HG03457 (cell line): ENCODE measurements around the gene SHANK3.

ENCODE experiments used
- ATAC-seq: cut with Tn5 transposase; IDR thresholded peaks from one replicate; pipeline ENCODE4 v1.9.1; 2021; ENCODE audit warnings: moderate number of reproducible peaks; ENCODE audit not compliant: unreplicated experiment

SHANK3 gene

DNA sequence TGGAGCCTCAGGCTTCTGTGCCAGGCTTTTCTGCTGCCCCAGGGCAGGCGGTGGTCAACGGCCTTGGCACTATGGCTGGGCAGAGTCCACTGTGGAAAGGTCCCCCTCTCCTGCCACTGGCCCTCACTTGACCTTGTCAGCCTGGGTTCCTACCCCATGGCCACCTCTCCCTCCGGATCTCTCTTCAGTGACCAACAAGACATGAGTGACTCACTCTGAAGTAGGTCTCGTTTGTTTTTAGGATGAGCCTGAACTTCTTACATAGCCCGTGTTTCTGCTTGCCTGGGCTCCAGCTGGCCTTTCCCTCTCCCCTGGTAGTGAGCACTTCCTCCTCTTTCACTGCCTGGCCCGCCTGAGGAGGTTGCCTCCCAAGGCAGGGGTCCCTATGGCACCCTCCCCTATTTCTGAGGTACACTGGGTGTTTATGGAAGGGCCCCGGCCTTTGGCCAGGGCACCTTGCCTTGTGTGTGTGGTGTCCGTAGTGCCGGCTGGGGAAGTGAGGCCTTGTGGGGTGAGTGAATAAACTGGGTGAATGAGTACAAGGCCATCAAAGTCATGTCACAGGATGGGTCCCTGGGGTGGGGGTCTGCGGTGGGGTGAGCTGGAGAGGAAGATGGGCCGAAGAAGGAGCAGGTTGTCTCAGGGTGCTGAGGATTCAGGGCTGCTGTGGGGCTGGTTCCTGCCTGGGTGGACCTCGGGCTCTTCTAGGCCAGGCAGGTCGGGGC lies 5.0 kb downstream of the SHANK3 start:
- no peak for ATAC-seq

DNA sequence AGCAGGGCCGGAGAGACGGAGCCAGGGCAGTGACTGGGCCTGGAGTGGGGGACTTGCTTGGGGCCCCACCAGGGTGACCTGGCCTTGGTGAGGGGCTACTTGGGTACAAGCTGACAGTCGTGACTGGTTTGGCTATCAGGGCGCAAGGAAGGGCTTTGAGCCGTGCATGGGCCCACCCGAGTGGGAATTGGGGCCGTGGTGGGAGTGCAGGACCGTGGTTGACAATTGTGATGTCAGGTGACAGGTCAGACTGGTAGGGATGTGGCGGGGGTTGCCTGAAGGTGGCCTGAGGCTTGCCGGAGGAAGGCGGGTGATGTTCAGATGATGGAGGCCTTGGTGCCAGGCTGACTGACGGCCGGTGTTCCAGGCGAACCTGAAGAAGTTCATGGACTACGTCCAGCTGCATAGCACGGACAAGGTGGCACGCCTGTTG lies 5.6 kb downstream of the SHANK3 start:
- no peak for ATAC-seq

DNA sequence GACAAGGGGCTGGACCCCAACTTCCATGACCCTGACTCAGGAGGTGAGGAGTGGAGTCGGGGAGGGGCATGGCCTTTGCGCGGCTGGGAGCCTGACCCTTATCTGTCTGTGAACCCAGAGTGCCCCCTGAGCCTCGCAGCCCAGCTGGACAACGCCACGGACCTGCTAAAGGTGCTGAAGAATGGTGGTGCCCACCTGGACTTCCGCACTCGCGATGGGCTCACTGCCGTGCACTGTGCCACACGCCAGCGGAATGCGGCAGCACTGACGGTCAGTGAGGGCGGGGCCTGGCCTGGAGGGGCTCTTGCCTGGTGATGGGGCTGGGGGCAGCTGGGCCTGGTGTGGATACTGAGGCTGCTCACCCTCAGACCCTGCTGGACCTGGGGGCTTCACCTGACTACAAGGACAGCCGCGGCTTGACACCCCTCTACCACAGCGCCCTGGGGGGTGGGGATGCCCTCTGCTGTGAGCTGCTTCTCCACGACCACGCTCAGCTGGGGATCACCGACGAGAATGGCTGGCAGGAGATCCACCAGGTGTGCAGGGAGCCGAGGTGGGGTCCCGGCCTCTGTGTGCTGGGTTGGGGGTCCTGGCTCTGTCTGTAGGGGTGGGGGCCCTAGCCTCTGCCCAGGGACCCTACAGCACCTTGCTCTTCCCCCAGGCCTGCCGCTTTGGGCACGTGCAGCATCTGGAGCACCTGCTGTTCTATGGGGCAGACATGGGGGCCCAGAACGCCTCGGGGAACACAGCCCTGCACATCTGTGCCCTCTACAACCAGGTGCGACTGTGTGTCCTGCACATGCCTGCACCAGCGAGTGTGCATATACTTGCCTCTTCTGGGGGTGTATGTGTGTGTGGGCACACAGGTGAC lies 6.3 kb downstream of the SHANK3 start:
- no peak for ATAC-seq

DNA sequence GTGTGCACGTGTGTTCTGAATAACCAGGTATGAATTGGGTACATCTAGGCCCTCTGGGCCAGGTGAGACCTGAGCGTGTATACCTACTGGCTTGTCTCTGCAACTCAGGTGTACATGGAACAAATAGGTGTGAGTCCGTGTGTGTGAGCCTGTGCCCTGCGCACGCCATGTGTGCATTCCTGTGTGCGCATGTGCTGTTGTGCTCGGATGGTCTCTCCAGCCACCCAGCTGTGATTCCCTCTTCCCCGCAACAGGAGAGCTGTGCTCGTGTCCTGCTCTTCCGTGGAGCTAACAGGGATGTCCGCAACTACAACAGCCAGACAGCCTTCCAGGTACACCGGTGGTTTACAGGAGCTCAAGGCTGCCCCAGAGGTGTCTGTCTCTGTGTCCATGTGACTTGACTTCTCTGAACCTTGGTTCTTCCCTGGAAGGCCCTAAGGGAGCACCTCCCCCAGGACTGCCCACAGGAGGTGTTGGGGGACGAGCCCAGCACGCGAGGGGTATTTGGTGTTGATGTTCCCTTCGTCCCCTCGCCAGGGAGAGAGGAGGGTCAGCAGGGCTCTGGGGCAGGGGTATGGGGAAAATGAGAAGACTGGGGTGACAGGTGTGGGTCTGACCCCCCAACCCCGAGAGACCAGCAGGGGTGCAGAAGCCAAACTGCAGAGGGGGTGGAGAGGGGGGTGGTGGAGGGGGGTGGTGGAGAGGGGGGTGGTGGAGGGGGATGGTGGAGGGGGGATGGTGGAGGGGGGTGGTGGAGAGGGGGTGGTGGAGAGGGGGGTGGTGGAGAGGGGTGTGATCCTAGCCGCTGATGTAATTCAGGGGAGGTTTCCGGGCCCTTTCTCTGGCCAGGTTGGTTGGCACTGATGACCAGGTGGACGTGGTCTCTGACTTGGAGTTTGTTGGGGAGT lies 10.7 kb downstream of the SHANK3 start:
- no peak for ATAC-seq

DNA sequence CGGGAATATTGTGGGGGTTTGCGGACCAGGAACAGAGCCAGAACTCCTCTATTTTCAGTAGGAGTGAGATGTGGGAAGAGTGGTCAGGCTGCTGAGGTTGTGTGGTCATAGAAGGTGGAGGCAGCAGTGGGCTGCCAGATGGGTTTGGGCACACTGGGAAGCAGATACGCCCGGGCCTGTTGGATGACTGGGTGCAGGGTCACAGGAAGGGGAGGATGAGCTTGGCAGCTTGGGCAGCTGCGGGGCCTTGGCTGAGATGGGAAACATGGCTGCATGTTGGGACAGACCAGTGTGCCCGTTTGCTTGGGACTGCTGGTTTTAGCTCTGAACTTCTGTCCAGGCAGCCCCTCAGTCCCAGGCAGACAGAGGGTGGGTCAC lies 11.4 kb downstream of the SHANK3 start:
- ATAC-seq = no peak

DNA sequence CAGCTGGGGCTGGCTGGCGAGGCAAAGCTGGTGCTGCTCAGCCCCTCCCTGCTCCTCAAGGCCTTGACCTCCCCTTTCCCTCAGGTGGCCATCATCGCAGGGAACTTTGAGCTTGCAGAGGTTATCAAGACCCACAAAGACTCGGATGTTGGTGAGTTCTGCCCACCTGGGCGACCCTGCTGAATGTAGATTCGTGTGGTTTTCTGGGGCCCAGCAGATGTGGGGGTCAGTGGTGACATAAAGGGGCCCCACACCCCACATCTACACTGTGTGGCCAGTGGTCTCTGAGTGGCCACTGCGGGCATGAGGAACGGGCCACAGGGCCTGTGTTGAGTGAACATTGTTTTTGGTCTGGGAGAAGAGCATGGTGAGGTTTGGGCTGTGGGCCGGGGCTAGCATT lies 11.9 kb downstream of the SHANK3 start:
- ATAC-seq = no peak

DNA sequence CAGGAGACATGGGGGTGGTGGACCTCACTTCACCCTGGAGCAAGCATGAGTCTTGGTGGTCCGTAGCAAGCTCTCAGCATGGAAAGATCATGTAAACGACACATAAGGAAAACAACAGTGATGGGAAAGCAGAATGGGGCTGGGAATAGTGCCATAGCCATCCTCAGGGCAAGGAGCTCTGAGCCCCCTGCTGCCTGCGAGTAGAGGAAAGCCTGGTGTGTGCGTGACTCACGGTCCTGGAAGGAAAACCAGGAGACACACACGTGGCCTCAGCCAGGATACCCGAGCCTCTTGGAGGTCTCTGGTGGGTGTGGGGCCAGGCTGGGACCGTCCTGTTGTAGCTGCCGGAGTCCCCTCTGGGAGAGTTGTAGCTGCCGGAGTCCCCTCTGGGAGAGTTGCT lies 12.4 kb downstream of the SHANK3 start:
- ATAC-seq = no peak

DNA sequence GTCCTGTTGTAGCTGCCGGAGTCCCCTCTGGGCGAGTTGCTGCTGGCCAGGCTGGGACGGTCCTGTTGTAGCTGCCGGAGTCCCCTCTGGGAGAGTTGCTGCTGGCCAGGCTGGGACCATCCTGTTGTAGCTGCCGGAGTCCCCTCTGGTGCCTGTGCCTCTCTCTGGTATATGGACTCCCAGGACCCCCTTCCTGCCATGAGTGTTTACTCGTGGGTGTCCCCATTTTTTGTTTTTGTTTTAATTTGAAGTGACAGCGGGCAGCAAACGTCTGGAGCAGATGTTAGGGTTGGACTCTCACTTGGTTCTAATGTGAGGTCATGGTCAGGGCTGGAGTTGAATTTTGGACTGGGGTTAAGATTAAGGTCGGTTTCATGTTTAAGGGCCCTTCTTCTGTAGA lies 14.2 kb downstream of the SHANK3 start:
- no peak for ATAC-seq

DNA sequence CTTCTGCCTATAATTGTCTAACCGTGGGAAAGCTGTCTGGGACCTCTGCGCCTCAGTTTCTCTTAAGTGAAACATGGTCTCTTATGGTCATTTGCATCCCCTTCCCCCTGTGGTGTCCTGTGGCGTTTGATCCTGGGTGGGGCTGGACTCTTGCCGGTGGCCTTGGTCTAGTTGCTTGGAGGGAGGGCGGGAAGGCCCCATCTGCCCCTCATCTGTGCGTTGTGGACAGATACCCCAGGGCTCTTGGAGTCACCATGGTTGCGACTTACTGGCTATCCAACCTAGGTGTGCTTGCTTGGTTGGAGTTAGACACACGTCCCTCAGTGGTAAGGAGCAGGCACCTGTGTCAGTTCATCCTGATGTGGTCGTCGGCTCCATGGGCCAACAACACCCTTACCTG lies 15.2 kb downstream of the SHANK3 start:
- no peak for ATAC-seq

DNA sequence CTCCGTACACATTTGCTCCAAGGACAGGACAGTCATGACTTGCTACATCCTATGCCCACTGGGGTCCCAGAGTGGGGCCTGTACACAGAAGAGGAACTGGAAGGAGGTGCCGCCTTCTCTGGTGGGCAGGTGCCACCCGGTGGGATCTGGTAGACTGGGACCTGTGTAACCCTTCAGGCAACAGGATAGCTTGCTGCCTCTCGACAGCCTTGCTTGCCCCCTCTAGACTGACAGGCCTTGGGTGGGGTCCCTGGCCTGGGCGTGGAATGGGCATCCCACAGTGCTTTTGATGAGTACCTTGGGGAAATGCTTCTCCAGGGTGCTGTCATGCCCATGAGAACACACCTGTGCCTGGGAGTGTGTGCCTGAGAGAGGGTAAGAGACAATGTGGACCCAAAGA lies 15.8 kb downstream of the SHANK3 start:
- ATAC-seq = no peak

DNA sequence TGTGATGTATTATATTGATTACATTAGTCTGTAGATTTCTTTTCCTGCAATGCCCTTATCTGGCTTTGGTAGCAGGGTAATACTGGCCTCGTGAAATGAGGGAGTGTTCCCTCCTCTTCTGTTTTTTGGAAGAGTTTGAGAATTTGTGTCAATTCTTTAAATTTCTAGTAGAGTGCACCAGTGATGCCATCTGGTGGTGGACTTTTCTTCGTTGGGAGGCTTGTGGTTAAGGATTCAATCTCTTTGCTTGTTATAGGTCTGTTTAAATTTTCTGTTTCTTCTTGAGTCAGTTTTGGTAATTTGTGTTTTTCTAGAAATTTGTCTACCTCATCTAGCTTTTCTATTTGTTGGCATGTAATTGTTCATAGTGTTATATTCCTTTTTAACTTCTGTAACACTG lies 18.9 kb downstream of the SHANK3 start:
- ATAC-seq = no peak

DNA sequence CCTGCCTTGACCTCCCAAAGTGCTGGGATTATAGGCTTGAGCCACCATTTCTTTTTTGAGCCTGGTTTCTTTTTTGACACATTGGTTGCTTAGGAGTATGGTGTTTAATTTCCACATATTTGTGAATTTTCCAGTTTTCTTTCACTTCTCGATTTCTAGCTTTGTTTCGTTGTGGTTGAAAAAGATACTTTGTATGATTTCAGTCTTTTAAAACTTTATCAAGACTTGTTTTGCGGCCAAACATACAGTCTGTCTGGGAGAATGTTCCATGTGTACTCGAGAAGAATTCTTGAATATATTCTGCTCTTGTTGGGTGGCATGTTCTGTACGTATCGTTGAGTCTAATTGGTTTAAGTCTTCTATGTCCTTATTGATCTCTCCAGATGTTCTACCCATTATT lies 20.8 kb downstream of the SHANK3 start:
- no peak for ATAC-seq

DNA sequence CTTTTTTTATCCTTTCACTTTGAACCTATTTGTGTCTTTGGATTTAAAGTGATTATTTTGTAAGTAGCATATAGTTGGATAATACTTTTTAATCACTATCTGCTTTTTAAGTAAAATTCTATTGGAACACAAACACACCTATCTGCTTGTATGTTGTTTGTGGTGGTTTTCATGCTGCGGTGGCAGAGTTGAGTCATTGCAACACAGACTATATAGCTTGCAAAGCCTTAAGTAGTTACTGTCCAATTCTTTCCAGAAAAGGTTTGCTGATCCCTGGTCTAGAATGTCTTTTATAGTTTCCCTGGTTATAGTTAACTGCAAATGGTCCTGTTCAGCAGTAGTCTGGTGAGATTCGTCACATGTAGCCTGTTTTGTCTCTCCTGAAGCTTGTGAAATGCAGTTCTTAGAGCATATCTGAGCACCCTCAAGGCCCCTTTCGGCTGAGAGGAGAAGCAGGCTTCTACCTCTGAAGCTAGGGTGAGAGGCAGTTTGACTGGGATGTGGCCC lies 21.5 kb downstream of the SHANK3 start:
- no peak for ATAC-seq

DNA sequence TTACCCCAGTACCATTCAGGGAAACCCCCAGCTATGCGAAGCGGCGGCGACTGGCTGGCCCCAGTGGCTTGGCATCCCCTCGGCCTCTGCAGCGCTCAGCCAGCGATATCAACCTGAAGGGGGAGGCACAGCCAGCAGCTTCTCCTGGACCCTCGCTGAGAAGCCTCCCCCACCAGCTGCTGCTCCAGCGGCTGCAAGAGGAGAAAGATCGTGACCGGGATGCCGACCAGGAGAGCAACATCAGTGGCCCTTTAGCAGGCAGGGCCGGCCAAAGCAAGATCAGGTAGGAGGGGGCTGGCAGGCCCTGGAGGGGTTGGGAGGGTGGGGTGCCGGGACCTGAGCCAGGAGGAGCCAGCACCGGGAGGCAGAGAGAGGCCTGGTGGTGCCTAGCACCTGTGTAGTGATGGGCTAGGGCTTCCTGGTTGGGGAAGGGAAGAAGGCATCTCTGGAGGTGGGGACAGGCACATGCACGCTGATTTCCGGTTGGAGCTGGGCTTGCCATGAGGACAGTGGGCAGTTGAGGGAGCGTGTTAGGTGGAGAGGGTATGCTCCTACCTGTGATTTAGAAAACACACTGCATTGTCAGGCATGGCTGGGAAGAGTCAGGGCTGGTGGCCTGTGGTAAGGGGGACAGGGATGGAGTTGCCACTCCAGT lies 22.3 kb downstream of the SHANK3 start:
- ATAC-seq = no peak

DNA sequence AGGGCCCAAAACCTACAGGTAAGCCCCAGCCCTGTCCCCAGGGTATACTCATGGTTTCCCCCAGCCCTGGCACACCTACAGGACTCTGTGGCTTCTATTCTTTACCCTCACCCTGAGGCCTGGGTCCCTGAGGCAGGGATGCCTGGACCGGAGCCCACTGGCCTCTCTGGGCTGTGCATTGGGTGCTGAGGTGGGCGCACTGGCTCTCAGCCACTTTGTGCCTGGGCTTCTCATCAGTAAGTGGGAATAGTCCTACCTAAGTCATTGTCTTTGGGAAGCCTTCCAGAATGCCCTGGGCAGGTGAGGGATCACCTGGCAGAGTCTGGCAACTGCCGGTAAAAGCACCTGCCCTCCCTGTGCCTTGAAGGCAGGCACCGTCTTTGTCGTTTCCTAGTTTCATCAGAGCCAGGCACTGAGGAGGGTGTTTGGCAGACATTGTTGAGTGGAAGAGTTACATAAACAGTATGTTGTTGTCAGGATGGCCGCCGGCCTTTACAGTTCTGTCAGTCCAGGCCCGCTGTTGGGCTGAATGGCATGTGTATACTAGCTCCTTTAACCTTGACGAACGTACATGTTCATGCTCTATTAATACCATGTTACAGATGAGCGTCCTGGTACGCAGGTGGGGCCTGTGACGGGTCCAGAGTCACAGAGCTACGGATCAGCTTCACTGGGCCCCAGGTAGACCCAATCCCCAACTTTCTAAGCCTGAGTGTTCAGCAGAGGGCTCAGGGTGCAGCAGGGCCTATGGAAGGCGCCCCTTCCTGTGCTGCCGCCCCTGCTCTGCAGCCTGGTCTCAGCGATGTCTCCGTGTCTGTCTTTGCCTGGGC lies 23.0 kb downstream of the SHANK3 start:
- no peak for ATAC-seq

DNA sequence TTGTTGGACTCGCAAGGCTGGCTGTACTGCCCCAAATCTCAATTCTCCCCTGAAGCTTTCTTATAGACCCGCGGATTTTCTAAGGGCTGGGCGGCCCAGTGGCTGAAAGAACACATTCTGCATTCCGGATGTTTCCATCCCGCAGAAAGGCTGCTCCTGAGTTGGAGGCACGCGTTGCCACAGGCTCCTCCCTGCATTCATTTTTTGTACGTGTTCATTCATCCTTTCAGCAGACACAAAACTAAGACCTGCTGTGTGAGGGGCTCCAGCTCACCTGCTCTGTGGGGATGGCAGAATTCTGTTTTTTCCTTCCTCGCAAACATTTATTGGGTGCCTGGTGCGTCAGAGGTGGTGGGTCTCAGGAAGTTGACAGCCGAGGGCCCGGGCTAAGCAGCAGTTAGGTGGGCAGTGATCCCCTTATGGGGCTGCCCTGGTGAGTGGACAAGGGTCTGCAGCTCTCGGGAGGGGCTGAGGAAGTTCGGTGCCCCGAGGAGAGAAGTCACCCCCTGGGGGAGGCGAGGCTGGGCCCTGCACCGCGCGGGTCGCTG lies 23.7 kb downstream of the SHANK3 start:
- ATAC-seq = no peak

DNA sequence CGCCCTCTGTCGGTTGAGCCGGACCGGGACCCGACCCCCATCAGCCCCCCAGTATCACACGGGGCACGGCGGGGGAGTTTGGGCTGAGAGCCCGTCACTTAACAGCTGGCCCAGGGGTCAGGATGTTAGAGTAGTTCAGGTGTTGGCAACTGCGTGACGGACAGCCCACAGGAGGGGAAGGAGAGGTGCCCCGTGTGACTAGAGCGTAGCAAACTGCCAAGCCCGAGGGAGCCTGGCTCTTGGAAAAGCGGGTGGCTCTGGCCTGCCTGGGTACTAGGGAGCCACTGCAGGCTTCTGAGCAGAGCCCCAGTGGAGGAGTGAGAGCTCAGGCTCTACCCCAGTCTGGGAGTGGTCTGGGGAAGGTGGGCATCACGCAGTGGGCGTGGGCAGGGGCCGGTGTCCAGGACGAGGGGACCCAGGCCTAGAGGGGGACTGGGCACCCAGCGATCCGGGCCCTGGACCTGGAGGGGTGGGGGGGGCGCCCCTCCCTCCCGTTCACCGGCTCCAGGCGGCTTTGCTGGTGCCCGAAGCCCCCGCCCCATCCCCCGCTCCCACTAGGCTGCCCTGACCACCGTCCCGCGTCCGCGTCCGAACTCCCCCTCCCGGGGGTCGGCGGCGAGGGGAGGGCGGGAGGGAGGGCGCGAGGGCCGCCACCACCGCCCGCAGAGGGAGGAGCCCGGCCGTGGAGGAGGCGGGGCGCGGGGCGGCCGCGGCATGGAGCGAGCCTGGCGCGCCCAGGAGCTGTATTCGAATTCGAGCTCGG lies 24.4 kb downstream of the SHANK3 start:
- ATAC-seq = no peak

DNA sequence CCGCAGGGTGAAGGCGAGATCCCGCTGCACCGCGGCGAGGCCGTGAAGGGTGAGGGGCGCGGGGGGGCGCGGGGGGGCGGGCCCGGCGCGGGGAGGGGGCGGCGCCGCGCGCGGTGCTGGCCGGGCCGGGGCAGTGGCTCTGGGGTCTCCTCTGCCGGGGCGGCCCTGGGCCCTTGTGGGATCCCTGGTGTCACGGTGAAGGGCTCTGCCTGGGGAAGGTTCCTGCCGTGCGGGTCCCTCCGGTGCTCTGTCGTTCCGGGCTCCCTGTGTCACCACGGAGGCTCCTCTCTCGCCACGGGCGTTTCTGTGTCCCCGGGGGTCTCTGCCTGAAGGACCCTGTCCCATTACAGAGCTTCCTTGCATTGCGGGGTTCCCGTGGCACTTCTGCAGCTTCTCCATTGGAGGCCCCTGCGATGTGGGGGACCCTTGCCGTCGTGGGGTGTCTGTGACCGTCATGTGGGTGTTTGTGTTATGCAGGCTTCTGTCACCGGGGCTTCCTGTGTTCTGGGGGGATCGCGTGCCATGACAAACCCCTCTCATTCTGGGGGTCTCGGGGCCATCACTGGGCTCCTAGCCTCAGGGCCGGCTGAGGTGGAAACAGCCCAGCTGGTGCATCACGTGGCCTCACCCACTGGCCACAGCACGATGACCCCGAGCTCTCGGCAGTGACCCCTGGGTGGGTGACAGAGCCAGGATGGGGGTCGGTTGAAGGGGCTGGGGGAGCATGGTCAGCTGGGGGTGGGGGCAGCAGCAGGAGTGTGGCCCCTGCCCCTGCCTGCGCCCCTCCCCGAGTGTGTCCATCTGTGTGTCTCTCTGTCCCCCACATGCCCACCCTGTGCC lies 25.3 kb downstream of the SHANK3 start:
- no peak for ATAC-seq
